HepG2 (cell line): ENCODE measurements around the gene OR3A3. TPM values are rescaled to one million over a fixed set of nuclear protein-coding genes. Genes with fewer than 3 reads are reported as not detected.
"Not testable (repeated sequence)": the region's sequence is repeated elsewhere in the genome, so short reads cannot be mapped to it uniquely, and the experiment has no call there.

Source experiments
- ATAC-seq: fragments of 200-7000 bp; cut with Tn5 transposase; 3 replicates; pipeline ENCODE4 v1.9.1; 2020; ENCODE audit warnings: mild to moderate bottlenecking, moderate library complexity
- BruUV-seq: library from RNA; stranded (reverse); fragments of 400-500 nt; replicated peaks from 2 replicates; lab custom pipeline; 2021; lab: Mats Ljungman, UMichigan
- CTCF ChIA-PET: fragments of 300-600 bp; formaldehyde crosslinking; extraction: SDS; loops from one replicate; lab custom pipeline; 2021; ENCODE audit warnings: low total read pairs, inconsistent platforms, low intra/inter-chr PET ratio; lab: Yijun Ruan, JAX
- POLR2A ChIA-PET: fragments of 350-600 bp; sonication (Branson Sonifier 250); formaldehyde crosslinking; loops from one replicate; lab custom pipeline; 2020; ENCODE audit warnings: antibody characterized with exemption, inconsistent platforms; lab: Yijun Ruan, JAX
- DNase-seq: peaks from one replicate; pipeline ENCODE4 v3.0.0-alpha.2; 2015; ENCODE audit warnings: low spot score
- FAIRE-seq: peaks from 3 replicates; lab custom pipeline; 2011; peaks lifted over from hg19 to GRCh38; lab: Jason Lieb, UNC
- H2AFZ ChIP-seq: one replicate; pipeline ENCODE4 v1.6.1; 2011; ENCODE audit warnings: low read length, inconsistent platforms
- H3K27ac ChIP-seq: fragments of 300-600 bp; 3 replicates; pipeline ENCODE4 v1.8.0; 2011; ENCODE audit warnings: mixed run types, mild to moderate bottlenecking, mixed read lengths, low read length, inconsistent platforms; ENCODE audit not compliant: insufficient read depth; ENCODE audit errors: extremely low read length
- H3K27me3 ChIP-seq, 2 experiments: fragments of 200-600 bp in 1 of 2; 2 replicates in 1 of 2; 3 replicates in 1 of 2; pipeline versions ENCODE4 v1.6.0 to v1.8.0; 2011; ENCODE audit warnings: low read length in 2 of 2, mild to moderate bottlenecking in 2 of 2, moderate library complexity in 2 of 2, inconsistent platforms in 1 of 2; ENCODE audit not compliant: insufficient read depth in 2 of 2, control insufficient read depth in 1 of 2
- H3K36me3 ChIP-seq, 2 experiments: fragments of 200-600 bp in 1 of 2; replicated peaks in 1 of 2; 2 replicates in 1 of 2; 3 replicates in 1 of 2; pipeline versions ENCODE4 v1.5.1 to v1.8.0; 2011; ENCODE audit warnings: low read length in 2 of 2, inconsistent platforms in 1 of 2; ENCODE audit not compliant: insufficient read depth in 2 of 2, control insufficient read depth in 1 of 2
- H3K4me1 ChIP-seq: 2 replicates; pipeline ENCODE4 v1.5.1; 2012; ENCODE audit warnings: low read length, inconsistent platforms; ENCODE audit not compliant: insufficient read depth
- H3K4me2 ChIP-seq: 2 replicates; pipeline ENCODE4 v1.6.0; 2011; ENCODE audit warnings: low read depth, low read length, inconsistent platforms
- H3K4me3 ChIP-seq, 3 experiments: fragments of 200-600 bp in 1 of 3; sonication (generic), shearing (Covaris generic) in 1 of 3; replicated peaks in 1 of 3; 2 replicates each; pipeline ENCODE4 v1.5.1; 2011 to 2016; ENCODE audit warnings: low read length in 3 of 3, inconsistent platforms in 2 of 3, low read depth in 2 of 3, mild to moderate bottlenecking in 2 of 3, control low read depth in 1 of 3, mixed read lengths in 1 of 3; ENCODE audit not compliant: insufficient read depth in 1 of 3
- H3K79me2 ChIP-seq: one replicate; pipeline ENCODE4 v1.6.1; 2011; ENCODE audit warnings: low read length, inconsistent platforms; ENCODE audit not compliant: insufficient read depth
- H3K9ac ChIP-seq: 2 replicates; pipeline ENCODE4 v1.6.0; 2011; ENCODE audit warnings: mild to moderate bottlenecking, low read depth, low read length, inconsistent platforms; ENCODE audit not compliant: insufficient read depth
- H3K9me3 ChIP-seq: 2 replicates; pipeline ENCODE4 v1.5.1; 2012; ENCODE audit warnings: mild to moderate bottlenecking, low read length
- H4K20me1 ChIP-seq: 2 replicates; pipeline ENCODE4 v1.6.0; 2011; ENCODE audit warnings: inconsistent platforms, mild to moderate bottlenecking, low read length, moderate library complexity; ENCODE audit not compliant: insufficient read depth
- MTA3 ChIP-seq: sonication (generic); formaldehyde crosslinking; IDR thresholded peaks from 2 replicates; pipeline ENCODE4 v1.4.0; 2020; ENCODE audit warnings: missing genetic modification reagents
- WGBS: methylation state at CpG from one replicate; pipeline ENCODE4 v1.1.6; 2017; ENCODE audit warnings: low lambda C conversion rate; 5-methylcytosine and 5-hydroxymethylcytosine counted together
- in situ Hi-C: cut with HindIII; loops from 2 replicates; pipeline ENCODE4 v1.10.0; 2017; ENCODE audit warnings: low pct_unique_long_range_greater_than_20kb; ENCODE audit not compliant: extremely low pct_ligation_motif_present
- intact Hi-C: fragments of 100-400 bp; cut with micrococcal nuclease; formaldehyde crosslinking; loops from one replicate; pipeline ENCODE4 v1.10.0; 2022; ENCODE audit not compliant: unreplicated experiment
- polyA plus RNA-seq, 8 experiments: library from polyadenylated mRNA; depleted of rRNA in 3 of 8; stranded (reverse) in 7 of 8; unstranded in 1 of 8; fragments of >200 nt; fragmentation: Illumina TruSeq in 4 of 8; extraction: Trizol in 4 of 8; gene quantifications; 2 replicates each; pipeline versions ENCODE4 v1.2.1 to v1.2.3, GENCODE V29; 2011 to 2016; ENCODE audit warnings: low read depth in 4 of 8, missing spikeins in 1 of 8, mixed read lengths in 1 of 8; ENCODE audit not compliant: insufficient read depth in 1 of 8
- total RNA-seq, 5 experiments: library from RNA; depleted of rRNA; stranded (reverse); fragments of >200 nt; fragmentation: Illumina TruSeq; extraction: Trizol; gene quantifications; 2 replicates each; pipeline ENCODE4 v1.2.3, GENCODE V29; 2016; ENCODE audit warnings: low read depth in 1 of 5
- TF ChIP-seq, protein P1 (sequence below): IDR thresholded peaks from 2 replicates; pipeline ENCODE4 v1.6.1; 2016; ENCODE audit warnings: missing genetic modification reagents, missing compliant biosample characterization

OR3A3 gene
- total and polyA plus RNA-seq, 2 of the 13 experiments (the other 11 are each of a cell fraction or from before 2014, with no cell fraction given): not detected

- TF ChIP-seq MTA3 (CRISPR knock-in tag): no peak
- TF ChIP-seq, all 625 proteins: peak for 0
These were observed at the start of gene OR3A3 (continued) for GRCh38 chr17:3411070-3411469.

DNA sequence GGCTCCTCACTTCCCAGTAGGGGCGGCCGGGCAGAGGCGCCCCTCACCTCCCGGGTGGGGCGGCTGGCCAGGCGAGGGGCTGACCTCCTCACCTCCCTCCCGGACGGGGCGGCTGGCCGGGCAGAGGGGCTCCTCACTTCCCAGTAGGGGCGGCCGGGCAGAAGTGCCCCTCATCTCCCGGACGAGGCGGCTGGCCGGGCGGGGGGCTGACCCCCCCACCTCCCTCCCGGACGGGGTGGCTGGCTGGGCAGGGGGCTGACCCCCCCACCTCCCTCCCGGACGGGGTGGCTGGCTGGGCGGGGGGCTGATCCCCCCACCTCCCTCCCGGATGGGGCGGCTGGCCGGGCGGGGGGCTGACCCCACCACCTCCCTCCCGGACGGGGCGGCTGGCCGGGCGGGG is 40.0 kb upstream of the OR3A3 start:
- H3K4me3 ChIP-seq, H3K79me2 ChIP-seq, H3K27me3 ChIP-seq, H3K27ac ChIP-seq, H3K9me3 ChIP-seq, H3K4me1 ChIP-seq, in situ Hi-C loops, BruUV-seq, FAIRE-seq, intact Hi-C loops, DNase-seq, H4K20me1 ChIP-seq, H3K9ac ChIP-seq, H3K36me3 ChIP-seq, POLR2A ChIA-PET, ATAC-seq, CTCF ChIA-PET, H3K4me2 ChIP-seq, H2AFZ ChIP-seq: not testable (repeated sequence)
- WGBS: no CpG with 5 or more reads among the region's 31 CpGs

DNA sequence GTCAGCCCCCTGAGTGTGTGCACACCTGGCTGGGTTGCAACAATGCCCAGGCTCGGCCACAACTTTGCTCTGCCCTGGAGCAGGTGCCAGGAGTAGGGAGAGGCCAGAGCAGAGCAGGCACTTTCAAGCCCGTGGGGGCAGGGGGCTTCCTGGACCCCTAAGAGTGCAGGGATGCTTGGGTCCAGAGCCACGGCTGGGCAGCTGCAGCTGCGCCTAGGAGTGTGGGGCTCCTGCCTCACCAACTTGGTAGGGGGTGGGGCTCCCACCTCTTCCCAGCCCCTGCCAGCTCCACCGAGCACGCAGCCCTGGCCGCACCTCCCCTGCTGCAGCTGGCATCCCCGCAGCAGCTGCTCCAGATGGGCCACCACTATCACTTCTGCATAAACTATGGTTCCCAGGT is 32.8 kb upstream of the OR3A3 start:
- no peaks in the 10 kb centered on the region for H3K36me3 ChIP-seq
- TF ChIP-seq, protein P1, sequence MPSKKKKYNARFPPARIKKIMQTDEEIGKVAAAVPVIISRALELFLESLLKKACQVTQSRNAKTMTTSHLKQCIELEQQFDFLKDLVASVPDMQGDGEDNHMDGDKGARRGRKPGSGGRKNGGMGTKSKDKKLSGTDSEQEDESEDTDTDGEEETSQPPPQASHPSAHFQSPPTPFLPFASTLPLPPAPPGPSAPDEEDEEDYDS: no peak
- BruUV-seq: no TSS peak
- DNase-seq (no peak), FAIRE-seq (no peak), ATAC-seq (no peak)
- ChIA-PET CTCF (no interaction called here), POLR2A (no interaction called here)
- no peak overlapping the region for H2AFZ ChIP-seq
- H3K27me3 ChIP-seq: peaks cover 4 to 29% of the 10 kb centered on the region in 2 experiments; a peak in 1 of 5 replicates
- H3K27ac ChIP-seq: no peak overlapping the region
- no peaks in the 10 kb centered on the region for H3K79me2 ChIP-seq
- H3K4me2 ChIP-seq: no peak overlapping the region
- intact Hi-C loops: no loop called here
- H3K4me1 ChIP-seq: no peaks in the 10 kb centered on the region
- no peaks in the 10 kb centered on the region for H3K9me3 ChIP-seq
- H4K20me1 ChIP-seq: no peaks in the 10 kb centered on the region
- in situ Hi-C loops: no loop called here
- H3K4me3 ChIP-seq: no peak overlapping the region
- WGBS: 63% methylated on average over 3 of the region's 8 CpGs
- H3K9ac ChIP-seq: no peak overlapping the region
